Stimulated activated CD8-positive, alpha-beta memory T cell treated with anti-CD3 and anti-CD28 coated beads, Interleukin-7, amount 100 ng/mL, for 4 hours (primary cell): ENCODE measurements around the gene TRAF5.
"Not testable (repeated sequence)": the region's sequence is repeated elsewhere in the genome, so short reads cannot be mapped to it uniquely, and the experiment has no call there.

Experiments used
- DNase-seq, 2 donors: peaks; one replicate each; pipeline ENCODE4 v3.0.0-alpha.2; 2020; ENCODE audit warnings: low read depth in 2 of 2

Gene TRAF5

GRCh38 chr1:211345719-211346118, 19.1 kb downstream of the TRAF5 start:
- no peak for DNase-seq

GRCh38 chr1:211347077-211347844, 20.6 kb downstream of the TRAF5 start:
- no peak for DNase-seq

GRCh38 chr1:211348547-211348946, 21.9 kb downstream of the TRAF5 start:
- DNase-seq = no peak

GRCh38 chr1:211349741-211350140, 23.1 kb downstream of the TRAF5 start:
- DNase-seq = no peak

GRCh38 chr1:211352055-211352454, 25.4 kb downstream of the TRAF5 start:
- not testable (repeated sequence) for DNase-seq

- no peak for DNase-seq
Observed at GRCh38 chr1:211352465-211352864, 25.8 kb downstream of the TRAF5 start.

GRCh38 chr1:211352985-211353515, 26.4 kb downstream of the TRAF5 start:
- DNase-seq = peak; percentile 29 to 47

GRCh38 chr1:211353562-211354212, 27.1 kb downstream of the TRAF5 start:
- no peak for DNase-seq

GRCh38 chr1:211355873-211356272, 29.2 kb downstream of the TRAF5 start:
- DNase-seq = no peak

- DNase-seq = no peak
Observed at GRCh38 chr1:211356723-211357407, 30.2 kb downstream of the TRAF5 start.

GRCh38 chr1:211358685-211359084, 32.1 kb downstream of the TRAF5 start:
- no peak for DNase-seq

- no peak for DNase-seq
Observed at GRCh38 chr1:211359876-211360275, 33.2 kb downstream of the TRAF5 start.

GRCh38 chr1:211361202-211361601, 34.6 kb downstream of the TRAF5 start:
- DNase-seq = no peak

GRCh38 chr1:211369640-211370039, 43.0 kb downstream of the TRAF5 start:
- DNase-seq = no peak

- DNase-seq = no peak
Observed at GRCh38 chr1:211370669-211371068, 44.0 kb downstream of the TRAF5 start.

- no peak for DNase-seq
Observed at GRCh38 chr1:211371406-211372105, 44.9 kb downstream of the TRAF5 start.

- no peak for DNase-seq
Observed at GRCh38 chr1:211372463-211372862, 45.8 kb downstream of the TRAF5 start.

- DNase-seq = no peak
Observed at GRCh38 chr1:211375146-211375818, 48.6 kb downstream of the TRAF5 start.

GRCh38 chr1:211375949-211376348, 49.3 kb downstream of the TRAF5 start:
- no peak for DNase-seq

GRCh38 chr1:211376807-211377470, 50.3 kb downstream of the TRAF5 start:
- no peak for DNase-seq
